Fibroblast of lung (primary cell): ENCODE results near the gene ZDHHC8. TPM values are rescaled to one million over a fixed set of nuclear protein-coding genes. Genes with fewer than 3 reads are reported as not detected.

Experiments used
- DNase-seq, 2 donors: peaks; one replicate each; pipeline versions ENCODE4 v3.0.0 to v3.0.0-alpha.2; 2010; ENCODE audit warnings: low read depth in 2 of 2
- H2AFZ ChIP-seq: 2 replicates; pipeline ENCODE4 v1.5.1; 2012; ENCODE audit warnings: low read length, control low read depth, inconsistent platforms
- H3K27ac ChIP-seq: 2 replicates; pipeline ENCODE4 v1.5.1; 2011; ENCODE audit warnings: low read length, control low read depth; ENCODE audit not compliant: insufficient read depth
- H3K27me3 ChIP-seq: 2 replicates; pipeline ENCODE4 v1.5.1; 2011; ENCODE audit warnings: mild to moderate bottlenecking, low read length; ENCODE audit not compliant: control insufficient read depth, insufficient read depth
- H3K36me3 ChIP-seq: 2 replicates; pipeline ENCODE4 v1.5.1; 2011; ENCODE audit warnings: low read length; ENCODE audit not compliant: control insufficient read depth, insufficient read depth
- H3K4me1 ChIP-seq: 2 replicates; pipeline ENCODE4 v1.5.1; 2011; ENCODE audit warnings: low read length; ENCODE audit not compliant: control insufficient read depth, insufficient read depth; ENCODE audit errors: extremely low read depth
- H3K4me2 ChIP-seq: 2 replicates; pipeline ENCODE4 v1.5.1; 2011; ENCODE audit warnings: low read length, control low read depth; ENCODE audit not compliant: insufficient read depth; ENCODE audit errors: extremely low read depth
- H3K4me3 ChIP-seq, 4 experiments: fragments of 200-600 bp in 1 of 4; sonication (generic) in 1 of 4; replicated peaks in 1 of 4; 2 replicates each; pipeline ENCODE4 v1.5.1; 2011 to 2016; ENCODE audit warnings: low read length in 4 of 4, low read depth in 3 of 4, mild to moderate bottlenecking in 3 of 4, control low read depth in 2 of 4, inconsistent platforms in 1 of 4, mixed read lengths in 1 of 4; ENCODE audit not compliant: insufficient read depth in 1 of 4; ENCODE audit errors: control extremely low read depth in 1 of 4
- H3K79me2 ChIP-seq: 2 replicates; pipeline ENCODE4 v1.5.1; 2012; ENCODE audit warnings: mild to moderate bottlenecking, low read length, inconsistent platforms; ENCODE audit not compliant: control insufficient read depth, insufficient read depth
- H3K9ac ChIP-seq: 2 replicates; pipeline ENCODE4 v1.5.1; 2011; ENCODE audit warnings: mild to moderate bottlenecking, low read length, control low read depth; ENCODE audit not compliant: insufficient read depth
- H3K9me3 ChIP-seq: 2 replicates; pipeline ENCODE4 v1.5.1; 2012; ENCODE audit warnings: low read depth, low read length; ENCODE audit not compliant: control insufficient read depth, insufficient read depth
- H4K20me1 ChIP-seq: 2 replicates; pipeline ENCODE4 v1.5.1; 2011; ENCODE audit warnings: low read length; ENCODE audit not compliant: control insufficient read depth, insufficient read depth; ENCODE audit errors: extremely low read depth
- CTCF ChIP-seq, 2 donors: IDR thresholded peaks in 1 of 2; conservative IDR thresholded peaks in 1 of 2; 1 replicate in 1 of 2; 2 replicates in 1 of 2; pipeline ENCODE4 v1.5.1; 2011 to 2012; ENCODE audit warnings: low read length in 2 of 2, control low read depth in 1 of 2, inconsistent platforms in 1 of 2, low read depth in 1 of 2, mild to moderate bottlenecking in 1 of 2
- EZH2 ChIP-seq: IDR thresholded peaks from 2 replicates; pipeline ENCODE4 v1.5.1; 2012; ENCODE audit warnings: low read length, control low read depth, mild to moderate bottlenecking; ENCODE audit errors: missing control alignments
- polyA plus RNA-seq, 2 donors: library from polyadenylated mRNA; depleted of rRNA in 1 of 2; stranded (reverse) in 1 of 2; unstranded in 1 of 2; fragments of >200 nt; gene quantifications; 2 replicates each; pipeline ENCODE4 v1.2.1, GENCODE V29; 2011 to 2012; ENCODE audit warnings: missing spikeins in 1 of 2
- total RNA-seq: library from RNA; depleted of rRNA; stranded (reverse); fragments of >200 nt; gene quantifications from 2 replicates; pipeline ENCODE4 v1.2.1, GENCODE V29; 2014

Gene ZDHHC8
- total and polyA plus RNA-seq, 2 donors (not counting 1 experiment from before 2014, with no cell fraction given), result 6.6 to 26.2 TPM

- no peaks in the 10 kb centered on the region for H3K9me3 ChIP-seq
- H3K27ac ChIP-seq, result no peak overlapping the region
- no peaks in the 10 kb centered on the region for H3K4me1 ChIP-seq
- TF ChIP-seq CTCF (conservative IDR thresholded peaks at IDR 0.05 in 1 of 2, IDR thresholded peaks at IDR 0.05 in 1 of 2; ENCODE audit: low read depth in 1 of 2, low read length in 2 of 2) (no peak), EZH2 (no peak)
- H3K27me3 ChIP-seq, result no peaks in the 10 kb centered on the region
- no peak overlapping the region for H3K4me2 ChIP-seq
- no peaks in the 10 kb centered on the region for H3K36me3 ChIP-seq
- H2AFZ ChIP-seq, result no peak overlapping the region
- peaks cover 2% of the 10 kb centered on the region for H4K20me1 ChIP-seq
- H3K9ac ChIP-seq, result no peak overlapping the region
- no peak for DNase-seq
- no peak overlapping the region for H3K4me3 ChIP-seq
- no peaks in the 10 kb centered on the region for H3K79me2 ChIP-seq
Measured at GRCh38 chr22:20183101-20183500, 51.5 kb downstream of the ZDHHC8 start.

GRCh38 chr22:20183823-20184222 lies 52.2 kb downstream of the ZDHHC8 start:
- H3K4me2 ChIP-seq, result no peak overlapping the region
- no peak overlapping the region for H3K4me3 ChIP-seq
- H4K20me1 ChIP-seq, result peaks cover 2% of the 10 kb centered on the region
- no peaks in the 10 kb centered on the region for H3K27me3 ChIP-seq
- H3K36me3 ChIP-seq, result no peaks in the 10 kb centered on the region
- H3K9me3 ChIP-seq, result no peaks in the 10 kb centered on the region
- H3K27ac ChIP-seq, result no peak overlapping the region
- no peak for DNase-seq
- no peaks in the 10 kb centered on the region for H3K79me2 ChIP-seq
- TF ChIP-seq CTCF (conservative IDR thresholded peaks at IDR 0.05 in 1 of 2, IDR thresholded peaks at IDR 0.05 in 1 of 2; ENCODE audit: low read depth in 1 of 2, low read length in 2 of 2), result no peak
- TF ChIP-seq EZH2, result no peak
- no peak overlapping the region for H2AFZ ChIP-seq
- no peak overlapping the region for H3K9ac ChIP-seq
- no peaks in the 10 kb centered on the region for H3K4me1 ChIP-seq

GRCh38 chr22:20184501-20185165 lies 53.0 kb downstream of the ZDHHC8 start:
- H3K9ac ChIP-seq, result no peak overlapping the region
- no peak overlapping the region for H3K4me3 ChIP-seq
- no peak for DNase-seq
- no peaks in the 10 kb centered on the region for H3K79me2 ChIP-seq
- H3K27me3 ChIP-seq, result no peaks in the 10 kb centered on the region
- TF ChIP-seq CTCF (conservative IDR thresholded peaks at IDR 0.05 in 1 of 2, IDR thresholded peaks at IDR 0.05 in 1 of 2; ENCODE audit: low read depth in 1 of 2, low read length in 2 of 2) (no peak), EZH2 (no peak)
- no peak overlapping the region for H3K27ac ChIP-seq
- peaks cover 2% of the 10 kb centered on the region for H4K20me1 ChIP-seq
- no peaks in the 10 kb centered on the region for H3K36me3 ChIP-seq
- H3K4me1 ChIP-seq, result no peaks in the 10 kb centered on the region
- no peaks in the 10 kb centered on the region for H3K9me3 ChIP-seq
- H3K4me2 ChIP-seq, result no peak overlapping the region
- H2AFZ ChIP-seq, result no peak overlapping the region
